Measurements from ENCODE around the gene MUSTN1.

DNA sequence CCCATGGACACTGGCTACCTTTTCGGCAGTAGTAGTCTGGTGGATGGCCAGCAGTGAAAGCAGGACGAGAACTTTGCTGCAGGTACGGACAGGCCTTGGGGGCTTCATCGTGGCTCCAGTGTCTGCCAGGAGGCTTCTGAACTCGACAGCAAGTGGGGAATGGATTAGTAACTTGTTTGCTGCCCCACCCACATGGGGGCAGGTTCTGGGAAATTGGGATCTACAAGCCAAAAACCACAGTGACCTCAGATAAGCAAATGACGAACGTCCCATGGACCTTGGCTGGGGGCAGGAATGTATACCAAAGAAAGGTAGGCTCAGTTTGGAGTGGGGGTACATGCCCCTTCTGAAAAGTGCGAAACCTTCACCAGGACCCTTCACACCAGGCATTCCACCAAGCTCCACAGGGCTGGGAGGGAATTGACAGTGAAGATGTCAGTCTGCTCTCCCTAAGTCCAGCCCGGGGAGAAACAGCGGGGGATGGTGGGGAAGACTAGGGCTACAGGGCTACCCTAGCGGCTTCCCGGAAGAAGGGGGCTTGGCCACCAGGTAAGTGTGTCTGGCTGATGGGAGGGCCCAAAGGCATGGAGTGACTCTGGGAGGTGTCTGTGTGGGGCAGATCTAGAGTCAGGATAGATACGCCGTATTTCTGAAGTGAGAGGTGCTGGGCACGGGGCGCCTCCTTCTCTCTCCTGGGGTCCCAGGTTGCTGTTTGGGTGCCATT, 4.1 kb downstream of the MUSTN1 start, which contains the start of gene ITIH4:
- TF ChIP-seq, protein P1, sequence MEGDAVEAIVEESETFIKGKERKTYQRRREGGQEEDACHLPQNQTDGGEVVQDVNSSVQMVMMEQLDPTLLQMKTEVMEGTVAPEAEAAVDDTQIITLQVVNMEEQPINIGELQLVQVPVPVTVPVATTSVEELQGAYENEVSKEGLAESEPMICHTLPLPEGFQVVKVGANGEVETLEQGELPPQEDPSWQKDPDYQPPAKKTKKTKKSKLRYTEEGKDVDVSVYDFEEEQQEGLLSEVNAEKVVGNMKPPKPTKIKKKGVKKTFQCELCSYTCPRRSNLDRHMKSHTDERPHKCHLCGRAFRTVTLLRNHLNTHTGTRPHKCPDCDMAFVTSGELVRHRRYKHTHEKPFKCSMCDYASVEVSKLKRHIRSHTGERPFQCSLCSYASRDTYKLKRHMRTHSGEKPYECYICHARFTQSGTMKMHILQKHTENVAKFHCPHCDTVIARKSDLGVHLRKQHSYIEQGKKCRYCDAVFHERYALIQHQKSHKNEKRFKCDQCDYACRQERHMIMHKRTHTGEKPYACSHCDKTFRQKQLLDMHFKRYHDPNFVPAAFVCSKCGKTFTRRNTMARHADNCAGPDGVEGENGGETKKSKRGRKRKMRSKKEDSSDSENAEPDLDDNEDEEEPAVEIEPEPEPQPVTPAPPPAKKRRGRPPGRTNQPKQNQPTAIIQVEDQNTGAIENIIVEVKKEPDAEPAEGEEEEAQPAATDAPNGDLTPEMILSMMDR (IDR thresholded peaks at IDR 0.05): no peak
- TF ChIP-seq ZFX (IDR thresholded peaks at IDR 0.05; ENCODE audit: borderline replicate concordance): no peak
